Prostate gland (tissue), 2 donors: Measurements from ENCODE around the gene ST3GAL2. TPM values are rescaled to one million over a fixed set of nuclear protein-coding genes. Genes with fewer than 3 reads are reported as not detected.

ENCODE experiments used
- DNase-seq: peaks from one replicate; pipeline ENCODE4 v3.0.0-alpha.2; 2019; ENCODE audit warnings: low spot score
- H3K27ac ChIP-seq, 2 donors: fragments of 200-600 bp; sonication (generic); 2 replicates each; pipeline ENCODE4 v1.5.1; 2017 to 2019
- H3K27me3 ChIP-seq: fragments of 200-600 bp; sonication (generic); replicated peaks from 2 replicates; pipeline ENCODE4 v1.5.1; 2019; ENCODE audit not compliant: insufficient read depth
- H3K36me3 ChIP-seq, 2 donors: fragments of 200-600 bp; sonication (generic); 1 replicate in 1 of 2; 2 replicates in 1 of 2; pipeline versions ENCODE4 v1.5.1 to v1.8.1; 2017 to 2019
- H3K4me1 ChIP-seq: fragments of 200-600 bp; sonication (generic); replicated peaks from 2 replicates; pipeline ENCODE4 v1.5.1; 2019
- H3K4me3 ChIP-seq, 2 donors: fragments of 200-600 bp; sonication (generic); 2 replicates each; pipeline ENCODE4 v1.5.1; 2017 to 2019
- H3K9me3 ChIP-seq: fragments of 200-600 bp; sonication (generic); 2 replicates; pipeline ENCODE4 v1.5.1; 2017
- POLR2A ChIP-seq: fragments of 450-650 bp; IDR thresholded peaks from one replicate; pipeline ENCODE4 v1.6.1; 2016; ENCODE audit warnings: antibody characterized with exemption, mild to moderate bottlenecking
- POLR2AphosphoS5 ChIP-seq: sonication (generic); formaldehyde crosslinking; IDR thresholded peaks from one replicate; pipeline ENCODE4 v1.6.1; 2017; ENCODE audit warnings: antibody characterized with exemption
- WGBS: methylation state at CpG from one replicate; pipeline ENCODE4 v1.1.5; 2018; 5-methylcytosine and 5-hydroxymethylcytosine counted together
- intact Hi-C: fragments of 100-400 bp; cut with DNase I; formaldehyde crosslinking; loops from one replicate; pipeline ENCODE4 v1.14.2; 2022
- total RNA-seq, 2 donors: library from RNA; depleted of rRNA; stranded (reverse); fragments of >200 nt; gene quantifications; one replicate each; pipeline ENCODE4 v1.1.0, GENCODE V29; 2016
- TF ChIP-seq, protein P1 (sequence below), 4 experiments: fragments of 200-600 bp in 2 of 4; fragments of 450-650 bp in 2 of 4; sonication (generic) in 2 of 4; IDR thresholded peaks; 1 replicate in 3 of 4; 2 replicates in 1 of 4; pipeline ENCODE4 v1.5.1; 2016 to 2019; ENCODE audit warnings: antibody characterized with exemption in 4 of 4, mild to moderate bottlenecking in 2 of 4, moderate library complexity in 2 of 4

The ST3GAL2 gene
- total RNA-seq, 2 donors from 2014 or later: 8.7 to 54.5 TPM

DNA sequence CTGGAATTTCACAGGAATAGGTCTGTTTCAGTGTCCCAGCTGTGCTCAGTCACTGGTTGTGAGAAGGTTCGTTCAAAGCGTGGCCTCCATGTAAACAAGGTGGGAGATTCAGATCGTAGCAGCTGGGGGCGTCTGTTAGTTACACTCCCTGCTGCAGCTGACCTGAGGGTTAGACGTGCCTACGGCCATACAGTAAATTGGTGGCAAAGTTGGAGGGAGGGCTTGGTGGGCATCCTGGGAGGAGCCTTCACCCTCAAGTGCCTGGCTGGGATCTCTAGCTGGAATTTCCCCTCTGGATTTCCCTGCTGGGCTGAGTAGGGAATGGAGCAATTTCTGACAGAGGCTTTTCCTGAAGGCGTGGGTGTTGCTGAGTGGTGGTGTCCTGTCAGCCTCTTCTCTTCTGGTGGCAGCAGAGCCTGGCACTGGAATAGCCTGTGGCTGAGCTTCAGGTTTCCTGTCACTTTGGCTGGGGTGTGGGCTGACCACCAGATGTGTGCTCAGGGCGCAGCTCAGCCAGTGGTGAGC, 21.9 kb upstream of the ST3GAL2 start:
- intact Hi-C loops: no loop called here
- no peak for DNase-seq
- Histone ChIP-seq H3K9me3 (no peaks in the 10 kb centered on the region), H3K4me1 (no peaks in the 10 kb centered on the region), H3K27me3 (no peaks in the 10 kb centered on the region), H3K36me3 (no peaks in the 10 kb centered on the region), H3K27ac (no peak overlapping the region), H3K4me3 (no peak overlapping the region)
- WGBS: 44% methylated on average over 8 of the region's 8 CpGs
- TF ChIP-seq, protein P1, sequence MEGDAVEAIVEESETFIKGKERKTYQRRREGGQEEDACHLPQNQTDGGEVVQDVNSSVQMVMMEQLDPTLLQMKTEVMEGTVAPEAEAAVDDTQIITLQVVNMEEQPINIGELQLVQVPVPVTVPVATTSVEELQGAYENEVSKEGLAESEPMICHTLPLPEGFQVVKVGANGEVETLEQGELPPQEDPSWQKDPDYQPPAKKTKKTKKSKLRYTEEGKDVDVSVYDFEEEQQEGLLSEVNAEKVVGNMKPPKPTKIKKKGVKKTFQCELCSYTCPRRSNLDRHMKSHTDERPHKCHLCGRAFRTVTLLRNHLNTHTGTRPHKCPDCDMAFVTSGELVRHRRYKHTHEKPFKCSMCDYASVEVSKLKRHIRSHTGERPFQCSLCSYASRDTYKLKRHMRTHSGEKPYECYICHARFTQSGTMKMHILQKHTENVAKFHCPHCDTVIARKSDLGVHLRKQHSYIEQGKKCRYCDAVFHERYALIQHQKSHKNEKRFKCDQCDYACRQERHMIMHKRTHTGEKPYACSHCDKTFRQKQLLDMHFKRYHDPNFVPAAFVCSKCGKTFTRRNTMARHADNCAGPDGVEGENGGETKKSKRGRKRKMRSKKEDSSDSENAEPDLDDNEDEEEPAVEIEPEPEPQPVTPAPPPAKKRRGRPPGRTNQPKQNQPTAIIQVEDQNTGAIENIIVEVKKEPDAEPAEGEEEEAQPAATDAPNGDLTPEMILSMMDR (IDR thresholded peaks at IDR 0.05): no peak
- TF ChIP-seq POLR2AphosphoS5 (no peak), POLR2A (no peak)

DNA sequence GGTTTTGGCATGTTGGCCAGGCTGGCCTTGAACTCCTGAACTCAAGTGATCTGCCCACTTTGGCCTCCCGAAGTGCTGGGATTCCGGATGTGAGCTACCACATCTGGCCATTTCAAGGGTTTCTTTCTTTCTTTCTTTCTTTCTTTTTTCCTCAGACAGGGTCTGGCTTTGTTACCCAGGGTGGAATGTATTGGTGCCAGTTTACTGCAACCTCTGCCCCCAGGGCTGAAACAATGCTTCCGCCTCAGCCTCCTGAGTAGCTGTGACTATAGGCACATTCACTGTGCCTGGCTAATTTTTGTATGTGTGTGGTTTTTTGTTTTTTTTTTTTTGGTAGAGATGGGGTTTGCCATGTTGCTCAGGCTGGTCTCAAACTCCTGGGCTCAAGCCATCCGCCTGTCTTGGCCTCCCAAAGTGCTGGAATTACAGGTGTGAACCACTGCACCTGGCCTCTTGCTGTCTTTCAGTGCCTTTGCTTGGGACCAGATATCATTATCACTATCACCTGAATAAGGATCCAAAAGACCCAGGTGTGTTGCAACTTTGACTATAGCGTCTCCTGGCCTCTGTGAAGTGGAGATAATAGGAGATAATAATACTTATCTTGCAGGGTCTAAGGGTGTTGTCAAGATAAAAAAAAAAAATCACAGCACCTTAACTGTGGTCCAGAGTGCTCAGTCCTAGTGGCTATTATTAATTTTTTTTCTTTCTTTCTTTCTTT, 18.7 kb upstream of the ST3GAL2 start:
- no peak overlapping the region for H3K27ac ChIP-seq
- WGBS: 96% methylated on average over 5 of the region's 5 CpGs
- H3K36me3 ChIP-seq: no peaks in the 10 kb centered on the region
- H3K4me3 ChIP-seq: no peak overlapping the region
- TF ChIP-seq, protein P1 (IDR thresholded peaks at IDR 0.05): no peak
- TF ChIP-seq POLR2A: no peak
- no peaks in the 10 kb centered on the region for H3K9me3 ChIP-seq
- intact Hi-C loops: loop anchor here (5.0 kb wide), 1 partner anchor 75 kb away; no protein-coding TSS in a partner anchor
- DNase-seq: no peak
- H3K4me1 ChIP-seq: peaks cover 3% of the 10 kb centered on the region
- no peaks in the 10 kb centered on the region for H3K27me3 ChIP-seq

DNA sequence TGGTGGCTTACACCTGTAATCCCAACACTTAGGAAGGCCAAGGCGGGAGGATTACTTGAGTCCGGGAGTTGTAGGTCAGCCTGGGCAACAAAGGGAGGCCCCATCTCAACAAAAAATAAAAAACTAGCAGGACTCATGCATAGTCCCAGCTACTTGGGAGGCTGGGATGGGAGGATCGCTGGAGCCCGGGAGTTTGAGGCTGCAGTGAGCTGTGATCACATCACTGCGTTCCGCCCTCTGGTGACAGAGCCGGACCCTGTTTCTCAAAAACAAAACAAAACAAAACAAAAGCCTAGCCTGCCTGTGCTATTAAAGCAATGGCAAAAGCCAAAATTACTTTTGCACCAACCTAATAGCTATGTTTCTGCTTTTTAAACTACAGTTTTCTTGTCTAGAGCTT, 17.0 kb upstream of the ST3GAL2 start:
- H3K36me3 ChIP-seq: no peaks in the 10 kb centered on the region
- no peak for DNase-seq
- intact Hi-C loops: loop anchor here (5.0 kb wide), 1 partner anchor 74 kb away; no protein-coding TSS in a partner anchor
- no peaks in the 10 kb centered on the region for H3K27me3 ChIP-seq
- no peak overlapping the region for H3K27ac ChIP-seq
- H3K9me3 ChIP-seq: no peaks in the 10 kb centered on the region
- TF ChIP-seq POLR2A: no peak
- TF ChIP-seq, protein P1 (IDR thresholded peaks at IDR 0.05): no peak
- TF ChIP-seq POLR2AphosphoS5: no peak
- H3K4me1 ChIP-seq: peaks cover 3% of the 10 kb centered on the region
- WGBS: 92% methylated on average over 7 of the region's 7 CpGs
- H3K4me3 ChIP-seq: no peak overlapping the region

DNA sequence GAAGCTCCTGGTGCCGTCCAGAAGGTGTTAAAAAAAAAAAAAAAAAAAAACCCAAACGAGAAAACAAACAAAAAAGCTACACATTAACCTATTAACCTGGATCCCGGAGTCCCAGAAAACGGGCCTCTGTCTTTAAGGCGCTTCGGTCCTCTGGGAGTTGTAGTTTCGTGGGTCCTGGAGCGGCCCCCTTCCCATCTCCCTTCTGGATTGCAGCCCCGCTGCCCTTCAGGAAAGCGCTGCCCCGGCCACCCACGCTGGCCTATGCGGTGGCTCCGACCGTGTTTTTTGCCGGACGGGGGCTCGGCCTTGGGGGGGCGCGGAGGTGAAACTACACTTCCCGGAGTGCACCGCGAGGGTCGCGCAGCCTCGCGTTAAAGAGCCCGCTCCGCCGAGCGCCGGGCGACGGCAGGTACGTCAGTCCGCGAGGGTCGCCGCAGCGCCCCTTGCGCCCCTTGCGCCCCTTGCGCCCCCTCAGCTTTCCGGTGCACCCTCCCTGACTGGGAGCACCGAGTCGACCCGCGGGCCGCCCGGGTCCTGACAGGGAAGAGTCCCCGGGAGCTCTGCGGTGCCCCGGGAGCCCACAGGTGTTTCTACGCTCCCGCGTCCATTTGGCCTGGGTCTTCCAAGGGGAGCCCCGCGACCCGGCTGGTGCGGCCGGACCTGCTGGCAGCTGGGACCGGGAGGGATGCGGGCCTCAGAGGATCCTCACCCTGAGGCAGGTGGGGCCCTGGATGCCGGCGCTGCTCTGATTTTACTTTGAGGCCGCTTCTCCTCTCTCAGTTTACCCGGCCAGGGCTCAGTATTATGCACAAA, 15.5 kb upstream of the ST3GAL2 start, which contains the start of gene FCSK:
Gene FCSK (plus strand): TSS at position 374 of the 813 bp plus-strand sequence. CDS start 8,596 bp downstream, outside the sequence.
- Histone ChIP-seq H3K27me3 (no peaks in the 10 kb centered on the region), H3K4me3 (peak within 1 kb of the TSS; percentile 87 to 97), H3K9me3 (no peaks in the 10 kb centered on the region), H3K27ac (peak within 1 kb of the TSS; percentile 89 to 92), H3K36me3 (no peaks in the 10 kb centered on the region), H3K4me1 (peaks cover 3% of the 10 kb centered on the region)
- peak; percentile 43 for DNase-seq
- intact Hi-C loops: loop anchor here (5.0 kb wide), 1 partner anchor 72 kb away; no protein-coding TSS in a partner anchor
- TF ChIP-seq POLR2AphosphoS5 (peak; percentile 61), POLR2A (no peak)
- TF ChIP-seq, protein P1 (IDR thresholded peaks at IDR 0.05): peak in 2 of 4 experiments; percentile 25 to 27
- WGBS: under 1% methylated on average over 61 of the region's 67 CpGs
